Ascending aorta (tissue), 2 donors: ENCODE measurements around the gene AFP. TPM values are rescaled to one million over a fixed set of nuclear protein-coding genes. Genes with fewer than 3 reads are reported as not detected.

Experiments used
- DNase-seq, 2 donors: peaks; one replicate each; pipeline ENCODE4 v3.0.0-alpha.2; 2019; ENCODE audit warnings: low spot score in 2 of 2
- H3K27ac ChIP-seq, 2 donors: fragments of 200-600 bp; sonication (generic); one replicate each; pipeline ENCODE4 v1.5.1; 2016 to 2017; ENCODE audit warnings: mild to moderate bottlenecking in 1 of 2
- H3K27me3 ChIP-seq: fragments of 200-600 bp; sonication (generic); one replicate; pipeline ENCODE4 v1.5.1; 2017
- H3K36me3 ChIP-seq, 2 donors: fragments of 200-600 bp; sonication (generic); one replicate each; pipeline ENCODE4 v1.5.1; 2016
- H3K4me1 ChIP-seq, 2 donors: fragments of 200-600 bp; sonication (generic); one replicate each; pipeline ENCODE4 v1.5.1; 2016 to 2017; ENCODE audit warnings: mild to moderate bottlenecking in 1 of 2
- H3K4me3 ChIP-seq, 2 donors: fragments of 200-600 bp; sonication (generic); one replicate each; pipeline ENCODE4 v1.5.1; 2016 to 2017; ENCODE audit warnings: mild to moderate bottlenecking in 1 of 2
- H3K9me3 ChIP-seq, 2 donors: fragments of 200-600 bp; sonication (generic); one replicate each; pipeline ENCODE4 v1.5.1; 2016
- intact Hi-C: fragments of 100-400 bp; cut with DNase I; formaldehyde crosslinking; loops from one replicate; pipeline ENCODE4 v1.15.1; 2023
- total RNA-seq: library from RNA; depleted of rRNA; stranded (reverse); fragments of >200 nt; gene quantifications from one replicate; pipeline ENCODE4 v1.1.0, GENCODE V29; 2016
- TF ChIP-seq, protein P1 (sequence below), 3 experiments: fragments of 200-600 bp in 2 of 3; fragments of 450-650 bp in 1 of 3; sonication (generic) in 2 of 3; IDR thresholded peaks; one replicate each; pipeline ENCODE4 v1.5.1; 2016 to 2019; ENCODE audit warnings: antibody characterized with exemption in 3 of 3, mild to moderate bottlenecking in 1 of 3, moderate library complexity in 1 of 3

The AFP gene
- total RNA-seq, 1 donor from 2014 or later, result not detected

GRCh38 chr4:73486497-73486896 lies 50.5 kb downstream of the AFP start:
- H3K36me3 ChIP-seq, result no peaks in the 10 kb centered on the region
- intact Hi-C loops, result no loop called here
- H3K27ac ChIP-seq, result no peak overlapping the region
- H3K27me3 ChIP-seq, result no peaks in the 10 kb centered on the region
- no peak overlapping the region for H3K4me3 ChIP-seq
- TF ChIP-seq, protein P1, sequence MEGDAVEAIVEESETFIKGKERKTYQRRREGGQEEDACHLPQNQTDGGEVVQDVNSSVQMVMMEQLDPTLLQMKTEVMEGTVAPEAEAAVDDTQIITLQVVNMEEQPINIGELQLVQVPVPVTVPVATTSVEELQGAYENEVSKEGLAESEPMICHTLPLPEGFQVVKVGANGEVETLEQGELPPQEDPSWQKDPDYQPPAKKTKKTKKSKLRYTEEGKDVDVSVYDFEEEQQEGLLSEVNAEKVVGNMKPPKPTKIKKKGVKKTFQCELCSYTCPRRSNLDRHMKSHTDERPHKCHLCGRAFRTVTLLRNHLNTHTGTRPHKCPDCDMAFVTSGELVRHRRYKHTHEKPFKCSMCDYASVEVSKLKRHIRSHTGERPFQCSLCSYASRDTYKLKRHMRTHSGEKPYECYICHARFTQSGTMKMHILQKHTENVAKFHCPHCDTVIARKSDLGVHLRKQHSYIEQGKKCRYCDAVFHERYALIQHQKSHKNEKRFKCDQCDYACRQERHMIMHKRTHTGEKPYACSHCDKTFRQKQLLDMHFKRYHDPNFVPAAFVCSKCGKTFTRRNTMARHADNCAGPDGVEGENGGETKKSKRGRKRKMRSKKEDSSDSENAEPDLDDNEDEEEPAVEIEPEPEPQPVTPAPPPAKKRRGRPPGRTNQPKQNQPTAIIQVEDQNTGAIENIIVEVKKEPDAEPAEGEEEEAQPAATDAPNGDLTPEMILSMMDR (IDR thresholded peaks at IDR 0.05), result no peak
- no peak for DNase-seq
- no peaks in the 10 kb centered on the region for H3K4me1 ChIP-seq
- no peaks in the 10 kb centered on the region for H3K9me3 ChIP-seq

GRCh38 chr4:73487233-73487632 lies 51.2 kb downstream of the AFP start:
- no peak overlapping the region for H3K27ac ChIP-seq
- no peak overlapping the region for H3K4me3 ChIP-seq
- no peaks in the 10 kb centered on the region for H3K36me3 ChIP-seq
- H3K27me3 ChIP-seq, result no peaks in the 10 kb centered on the region
- no peaks in the 10 kb centered on the region for H3K9me3 ChIP-seq
- TF ChIP-seq, protein P1 (IDR thresholded peaks at IDR 0.05), result no peak
- DNase-seq, result no peak
- intact Hi-C loops, result no loop called here
- H3K4me1 ChIP-seq, result no peaks in the 10 kb centered on the region

DNA sequence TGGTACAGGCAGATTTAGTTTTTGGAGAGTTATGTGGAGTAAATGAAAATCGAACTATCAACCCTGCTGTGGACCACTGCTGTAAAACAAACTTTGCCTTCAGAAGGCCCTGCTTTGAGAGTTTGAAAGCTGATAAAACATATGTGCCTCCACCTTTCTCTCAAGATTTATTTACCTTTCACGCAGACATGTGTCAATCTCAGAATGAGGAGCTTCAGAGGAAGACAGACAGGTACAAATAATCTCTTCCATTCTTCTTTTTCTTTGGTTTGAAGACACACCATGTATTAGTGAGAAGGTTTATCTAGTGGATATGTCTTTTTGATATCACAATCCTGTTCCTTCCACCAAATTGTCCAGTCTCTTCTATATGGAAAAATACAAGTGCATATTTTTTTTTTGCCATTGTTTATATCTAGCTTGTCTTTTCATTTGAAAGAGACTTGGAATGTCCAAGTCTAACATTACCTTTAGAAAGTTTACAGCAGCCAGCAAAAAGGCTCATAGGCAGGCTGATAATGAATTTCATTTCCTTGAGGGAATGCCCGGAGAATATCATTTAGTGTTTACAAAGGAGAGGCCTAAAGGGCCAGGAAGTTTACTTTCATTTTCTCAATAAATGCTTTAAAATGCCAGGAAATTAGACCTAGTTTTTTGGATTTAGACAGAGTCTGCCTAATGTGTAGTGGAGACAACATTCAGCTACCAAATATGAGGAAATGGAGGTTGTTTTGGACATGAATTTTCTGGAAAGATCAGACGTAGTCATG lies 64.2 kb downstream of the AFP start:
- H3K4me1 ChIP-seq, result no peaks in the 10 kb centered on the region
- no peaks in the 10 kb centered on the region for H3K36me3 ChIP-seq
- TF ChIP-seq, protein P1 (IDR thresholded peaks at IDR 0.05), result no peak
- no peaks in the 10 kb centered on the region for H3K27me3 ChIP-seq
- DNase-seq, result no peak
- H3K4me3 ChIP-seq, result no peak overlapping the region
- H3K27ac ChIP-seq, result no peak overlapping the region
- H3K9me3 ChIP-seq, result no peaks in the 10 kb centered on the region
- intact Hi-C loops, result no loop called here

- DNase-seq, result no peak
- H3K4me1 ChIP-seq, result no peaks in the 10 kb centered on the region
- intact Hi-C loops, result no loop called here
- TF ChIP-seq, protein P1 (IDR thresholded peaks at IDR 0.05), result no peak
- no peak overlapping the region for H3K27ac ChIP-seq
- no peaks in the 10 kb centered on the region for H3K27me3 ChIP-seq
- H3K9me3 ChIP-seq, result no peaks in the 10 kb centered on the region
- H3K4me3 ChIP-seq, result no peak overlapping the region
- no peaks in the 10 kb centered on the region for H3K36me3 ChIP-seq
These were observed 65.7 kb downstream of the AFP start for GRCh38 chr4:73501664-73502265.

DNA sequence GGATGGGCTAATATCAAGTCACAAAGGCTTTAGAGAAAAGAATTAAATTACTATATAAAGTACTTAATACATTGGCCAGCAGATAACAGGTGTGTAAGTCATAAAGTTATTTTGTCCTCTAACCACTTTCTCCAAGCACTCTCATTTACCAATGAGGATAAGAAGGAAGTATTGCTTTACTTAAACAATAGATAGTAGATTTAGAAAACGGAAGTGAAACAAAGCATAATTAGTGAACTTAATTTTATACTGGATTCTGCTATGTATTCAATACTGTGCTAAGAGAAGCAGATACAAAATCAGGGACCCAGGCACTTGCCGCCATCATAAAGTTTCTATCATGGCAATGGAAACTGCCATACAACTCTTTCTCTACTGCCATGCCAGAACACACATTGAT lies 69.5 kb downstream of the AFP start:
- Histone ChIP-seq H3K9me3 (no peaks in the 10 kb centered on the region), H3K27ac (no peak overlapping the region), H3K4me1 (no peaks in the 10 kb centered on the region), H3K36me3 (no peaks in the 10 kb centered on the region), H3K4me3 (no peak overlapping the region), H3K27me3 (no peaks in the 10 kb centered on the region)
- intact Hi-C loops, result no loop called here
- no peak for DNase-seq
- TF ChIP-seq, protein P1 (IDR thresholded peaks at IDR 0.05), result no peak

Other genes starting within 250 kb of the AFP start
- 52.0 TPM for gene ANKRD17, start 177.4 kb upstream of the AFP start, total RNA-seq
- 51.5 TPM for gene ALB, start 31.9 kb upstream of the AFP start, total RNA-seq
- not detected for gene AFM, start 45.5 kb downstream of the AFP start, total RNA-seq
- 1.4 TPM for gene RASSF6, start 184.2 kb downstream of the AFP start, total RNA-seq